Esophagus (tissue), 2 donors: ENCODE measurements around the gene RSPO1. TPM values are rescaled to one million over a fixed set of nuclear protein-coding genes. Genes with fewer than 3 reads are reported as not detected.

ENCODE experiments used
- polyA plus RNA-seq, 2 donors: library from polyadenylated mRNA; stranded (reverse); fragments of 200-250 nt; gene quantifications; one replicate each; pipeline ENCODE4 v1.2.3, GENCODE V29; 2013
- donor health status: healthy with polysubstance abuse.
- donor health status: Bipolar disorder and iron deficiency.

RSPO1 gene
- polyA plus RNA-seq, 2 donors: 0.33 to 0.87 TPM

Other genes starting within 250 kb of the RSPO1 start
- 10 to 100 TPM; 17.6 to 25.3 TPM for gene ZC3H12A, start 160.3 kb downstream of the RSPO1 start, polyA plus RNA-seq
- gene MEAF6, start 120.1 kb downstream of the RSPO1 start, polyA plus RNA-seq: 10 to 100 TPM; 28.8 to 33.9 TPM
- 1 to 10 TPM; 3.6 to 4.3 TPM for gene SNIP1, start 80.6 kb downstream of the RSPO1 start, polyA plus RNA-seq
- gene DNALI1, start 78.0 kb downstream of the RSPO1 start, polyA plus RNA-seq: 1 to 10 TPM; 1.1 to 1.3 TPM
- gene GNL2, start 39.0 kb downstream of the RSPO1 start, polyA plus RNA-seq: 100 to 1,000 TPM in 1 of 2 donors, 10 to 100 TPM in 1; 45.0 to 106 TPM
- 10 to 100 TPM in 1 of 2 donors, 1 to 10 TPM in 1; 4.2 to 10.1 TPM for gene CDCA8, start 57.6 kb upstream of the RSPO1 start, polyA plus RNA-seq
- under 1 TPM; 0.24 to 0.38 TPM for gene EPHA10, start 130.2 kb upstream of the RSPO1 start, polyA plus RNA-seq
- 1 to 10 TPM; 3.1 to 3.4 TPM for gene MANEAL, start 159.0 kb upstream of the RSPO1 start, polyA plus RNA-seq
- gene C1orf122, start 172.9 kb upstream of the RSPO1 start, polyA plus RNA-seq: 10 to 100 TPM; 19.3 to 39.0 TPM
- gene YRDC, start 173.3 kb upstream of the RSPO1 start, polyA plus RNA-seq: 10 to 100 TPM in 1 of 2 donors, 1 to 10 TPM in 1; 8.9 to 15.6 TPM
- 1 to 10 TPM; 3.2 to 5.6 TPM for gene MTF1, start 224.7 kb upstream of the RSPO1 start, polyA plus RNA-seq